ENCODE results near the gene KLK14. TPM values are rescaled to one million over a fixed set of nuclear protein-coding genes. Genes with fewer than 3 reads are reported as not detected.

The KLK14 gene
- total and polyA plus RNA-seq, 2 experiments from 2014 or later, result 0.13 TPM; not detected in 1

GRCh38 chr19:51097796-51098195 lies 15.1 kb upstream of the KLK14 start:
- Histone ChIP-seq H3K4me3 (no peak overlapping the region), H3K4me1 (ENCODE audit: insufficient read depth) (no peaks in the 10 kb centered on the region), H2AFZ (no peak overlapping the region), H3K9me2 (replicated peaks; ENCODE audit: insufficient read depth) (no peaks in the 10 kb centered on the region), H3K9me3 (ENCODE audit: low read depth) (no peaks in the 10 kb centered on the region), H4K20me1 (ENCODE audit: insufficient read depth, poor library complexity, severe bottlenecking) (peaks cover 3% of the 10 kb centered on the region), H3K27ac (no peak overlapping the region), H3K27me3 (no peaks in the 10 kb centered on the region), H3K36me3 (replicated peaks; ENCODE audit: insufficient read depth, low read depth) (peaks cover under 1% of the 10 kb centered on the region), H3K4me2 (no peak overlapping the region), H3K79me2 (peaks cover 2% of the 10 kb centered on the region)
- TF ChIP-seq EZH2phosphoT487 (IDR thresholded peaks at IDR 0.05; ENCODE audit: low read depth, severe bottlenecking, unreplicated experiment), result no peak
- TF ChIP-seq EZH2 (IDR thresholded peaks at IDR 0.05; ENCODE audit: borderline replicate concordance), result no peak
- TF ChIP-seq, protein P1, sequence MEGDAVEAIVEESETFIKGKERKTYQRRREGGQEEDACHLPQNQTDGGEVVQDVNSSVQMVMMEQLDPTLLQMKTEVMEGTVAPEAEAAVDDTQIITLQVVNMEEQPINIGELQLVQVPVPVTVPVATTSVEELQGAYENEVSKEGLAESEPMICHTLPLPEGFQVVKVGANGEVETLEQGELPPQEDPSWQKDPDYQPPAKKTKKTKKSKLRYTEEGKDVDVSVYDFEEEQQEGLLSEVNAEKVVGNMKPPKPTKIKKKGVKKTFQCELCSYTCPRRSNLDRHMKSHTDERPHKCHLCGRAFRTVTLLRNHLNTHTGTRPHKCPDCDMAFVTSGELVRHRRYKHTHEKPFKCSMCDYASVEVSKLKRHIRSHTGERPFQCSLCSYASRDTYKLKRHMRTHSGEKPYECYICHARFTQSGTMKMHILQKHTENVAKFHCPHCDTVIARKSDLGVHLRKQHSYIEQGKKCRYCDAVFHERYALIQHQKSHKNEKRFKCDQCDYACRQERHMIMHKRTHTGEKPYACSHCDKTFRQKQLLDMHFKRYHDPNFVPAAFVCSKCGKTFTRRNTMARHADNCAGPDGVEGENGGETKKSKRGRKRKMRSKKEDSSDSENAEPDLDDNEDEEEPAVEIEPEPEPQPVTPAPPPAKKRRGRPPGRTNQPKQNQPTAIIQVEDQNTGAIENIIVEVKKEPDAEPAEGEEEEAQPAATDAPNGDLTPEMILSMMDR (IDR thresholded peaks at IDR 0.05; ENCODE audit: poor library complexity), result no peak
- 90% methylated on average over 14 of the region's 20 CpGs for WGBS (ENCODE audit: low lambda C conversion rate, missing lambda C conversion rate)
- DNase-seq (ENCODE audit: low spot score), result no peak

GRCh38 chr19:51097166-51097738 lies 14.6 kb upstream of the KLK14 start:
- Histone ChIP-seq H3K9me2 (replicated peaks; ENCODE audit: insufficient read depth) (no peaks in the 10 kb centered on the region), H3K27ac (no peak overlapping the region), H3K4me2 (no peak overlapping the region)

GRCh38 chr19:51096473-51097165 lies 13.9 kb upstream of the KLK14 start:
- H3K79me2 ChIP-seq, result no peaks in the 10 kb centered on the region
- no peak overlapping the region for H3K4me3 ChIP-seq
- no peak overlapping the region for H3K4me2 ChIP-seq
- H4K20me1 ChIP-seq (ENCODE audit: insufficient read depth, poor library complexity, severe bottlenecking), result peaks cover 3% of the 10 kb centered on the region
- TF ChIP-seq, protein P1 (IDR thresholded peaks at IDR 0.05; ENCODE audit: poor library complexity), result no peak
- TF ChIP-seq EZH2 (IDR thresholded peaks at IDR 0.05; ENCODE audit: borderline replicate concordance), result no peak
- TF ChIP-seq EZH2phosphoT487 (IDR thresholded peaks at IDR 0.05; ENCODE audit: low read depth, severe bottlenecking, unreplicated experiment), result no peak
- no peaks in the 10 kb centered on the region for H3K4me1 ChIP-seq (ENCODE audit: insufficient read depth)
- H3K36me3 ChIP-seq (replicated peaks; ENCODE audit: insufficient read depth, low read depth), result no peaks in the 10 kb centered on the region
- H3K9me2 ChIP-seq (replicated peaks; ENCODE audit: insufficient read depth), result no peaks in the 10 kb centered on the region
- 97% methylated on average over 6 of the region's 6 CpGs for WGBS (ENCODE audit: low lambda C conversion rate, missing lambda C conversion rate)
- no peaks in the 10 kb centered on the region for H3K27me3 ChIP-seq
- DNase-seq (ENCODE audit: low spot score), result no peak
- H2AFZ ChIP-seq, result no peak overlapping the region
- H3K9me3 ChIP-seq (ENCODE audit: low read depth), result no peaks in the 10 kb centered on the region
- no peak overlapping the region for H3K27ac ChIP-seq

More at GRCh38 chr19:51097166-51097738, 14.6 kb upstream of the KLK14 start:
- no peaks in the 10 kb centered on the region for H3K36me3 ChIP-seq (replicated peaks; ENCODE audit: insufficient read depth, low read depth)
- H3K4me3 ChIP-seq, result no peak overlapping the region
- no peak overlapping the region for H2AFZ ChIP-seq
- DNase-seq (ENCODE audit: low spot score), result peak; percentile 81
- H3K4me1 ChIP-seq (ENCODE audit: insufficient read depth), result no peaks in the 10 kb centered on the region
- no peaks in the 10 kb centered on the region for H3K79me2 ChIP-seq
- peaks cover 3% of the 10 kb centered on the region for H4K20me1 ChIP-seq (ENCODE audit: insufficient read depth, poor library complexity, severe bottlenecking)
- TF ChIP-seq, protein P1 (IDR thresholded peaks at IDR 0.05; ENCODE audit: poor library complexity), result peak; percentile 59
- TF ChIP-seq EZH2 (IDR thresholded peaks at IDR 0.05; ENCODE audit: borderline replicate concordance), result no peak
- no peaks in the 10 kb centered on the region for H3K9me3 ChIP-seq (ENCODE audit: low read depth)
- no peaks in the 10 kb centered on the region for H3K27me3 ChIP-seq
- 9% methylated on average over 8 of the region's 8 CpGs for WGBS (ENCODE audit: low lambda C conversion rate, missing lambda C conversion rate)
